HG03378 (cell line): ENCODE data around the gene SP3.
"Not testable (repeated sequence)": the region's sequence is repeated elsewhere in the genome, so short reads cannot be mapped to it uniquely, and the experiment has no call there.

Source experiments
- ATAC-seq: cut with Tn5 transposase; IDR thresholded peaks from one replicate; pipeline ENCODE4 v1.9.1; 2021; ENCODE audit warnings: mild to moderate bottlenecking, moderate library complexity; ENCODE audit not compliant: unreplicated experiment

SP3 gene

DNA sequence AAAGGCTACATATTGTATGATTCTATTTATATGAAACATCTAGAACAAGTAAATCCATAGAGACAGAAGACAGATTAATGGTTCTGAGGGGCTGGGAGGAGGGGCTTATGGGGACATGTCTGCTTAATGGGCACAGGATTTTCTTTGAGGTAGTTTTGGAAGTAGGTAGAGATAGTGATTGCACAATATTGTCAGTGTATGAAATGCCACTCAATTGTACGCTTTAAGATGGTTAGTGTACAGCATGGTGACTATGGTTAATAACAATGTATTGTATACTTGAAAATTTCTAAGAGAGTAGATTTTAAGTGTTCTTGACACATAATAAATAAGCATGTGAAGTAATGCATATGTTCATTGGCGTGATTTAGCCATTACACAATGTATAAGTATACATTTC is 68.4 kb downstream of the SP3 start:
- no peak for ATAC-seq

DNA sequence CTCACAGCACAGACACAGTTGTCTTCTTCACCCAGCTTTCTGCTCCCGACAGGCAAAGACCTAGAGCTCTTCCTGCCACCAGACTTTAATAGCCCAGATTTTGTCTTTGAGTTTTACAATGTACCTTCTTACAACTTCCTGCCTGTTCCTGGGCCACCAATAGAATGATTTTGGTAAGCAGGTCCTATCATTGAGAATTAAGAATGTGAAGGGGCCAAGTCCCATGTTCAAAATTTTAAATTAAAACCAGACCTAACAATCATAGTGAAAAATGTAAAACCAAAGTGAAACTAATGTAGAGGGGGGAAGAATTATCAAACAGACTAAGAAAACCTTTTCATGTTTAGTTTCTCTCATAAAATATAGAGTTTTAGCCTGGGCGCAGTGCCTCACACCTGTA is 72.8 kb downstream of the SP3 start:
- ATAC-seq: no peak

DNA sequence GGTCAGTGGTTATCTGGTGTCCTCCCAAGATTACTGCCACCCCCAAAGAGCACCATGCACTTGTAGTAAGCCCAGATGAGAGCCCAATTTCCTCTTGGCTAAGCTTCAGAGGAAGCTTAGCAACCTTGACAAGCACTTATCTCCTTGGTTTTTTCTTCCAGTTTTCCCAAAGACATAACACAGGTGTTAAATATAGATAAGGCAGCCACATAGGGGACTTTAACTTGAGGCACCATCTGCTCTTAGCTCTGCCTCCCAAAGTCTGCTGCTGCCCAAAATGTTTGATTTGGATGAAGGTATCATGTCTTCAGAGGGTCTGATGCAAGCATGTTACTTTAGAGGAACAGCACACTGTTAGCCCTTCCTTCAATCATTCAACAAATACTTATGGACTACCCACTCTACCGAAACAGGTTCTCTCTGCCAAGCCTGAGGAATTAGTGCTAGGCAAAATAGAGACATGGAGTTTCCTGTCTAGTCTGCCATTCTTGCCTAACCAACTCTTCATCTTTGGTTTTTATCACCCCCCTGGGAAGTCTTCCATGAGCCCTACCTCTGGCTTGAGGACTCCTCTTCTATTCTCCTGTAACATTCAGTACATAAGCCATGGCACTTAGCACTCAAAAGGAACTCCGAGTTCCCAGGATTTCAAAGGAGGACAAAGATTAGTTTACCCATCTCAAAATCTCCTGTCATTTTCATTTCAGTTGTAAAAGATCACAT is 73.7 kb downstream of the SP3 start:
- ATAC-seq: no peak

DNA sequence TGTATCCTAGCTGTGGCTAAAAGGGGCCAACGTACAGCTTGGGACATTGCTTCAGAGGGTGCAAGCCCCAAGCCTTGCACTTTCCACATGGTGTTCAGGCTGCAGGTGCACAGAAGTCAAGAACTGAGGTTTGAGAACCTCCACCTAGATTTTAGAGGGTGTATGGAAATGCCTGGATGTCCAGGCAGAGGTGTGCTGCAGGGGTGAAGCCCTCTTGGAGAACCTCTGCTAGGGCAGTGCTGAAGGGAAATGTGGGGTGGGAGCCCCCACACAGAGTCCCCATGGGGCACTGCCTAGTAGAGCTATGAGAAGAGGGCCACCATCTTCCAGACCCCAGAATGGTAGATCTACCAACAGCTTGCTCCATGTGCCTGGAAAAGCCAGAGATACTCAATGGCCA is 75.7 kb downstream of the SP3 start:
- not testable (repeated sequence) for ATAC-seq

DNA sequence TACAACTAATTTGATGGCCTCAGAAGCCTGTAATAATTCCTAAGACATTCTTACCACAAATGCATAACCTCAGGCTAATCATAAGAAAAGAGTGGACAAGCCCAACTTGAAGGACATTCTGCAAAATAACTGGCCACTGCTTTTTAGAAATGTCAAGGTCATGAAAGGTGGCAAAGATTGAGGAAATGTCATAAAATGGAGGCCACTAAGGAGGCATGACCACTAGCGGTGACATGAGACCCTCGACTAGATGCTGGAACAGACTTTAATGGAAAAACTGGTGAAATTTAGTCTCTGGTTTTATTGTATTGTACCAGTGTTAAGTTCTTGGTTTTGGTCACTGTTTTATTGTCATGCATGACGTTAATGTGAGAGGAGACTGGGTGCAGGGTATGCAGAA is 78.6 kb downstream of the SP3 start:
- no peak for ATAC-seq

DNA sequence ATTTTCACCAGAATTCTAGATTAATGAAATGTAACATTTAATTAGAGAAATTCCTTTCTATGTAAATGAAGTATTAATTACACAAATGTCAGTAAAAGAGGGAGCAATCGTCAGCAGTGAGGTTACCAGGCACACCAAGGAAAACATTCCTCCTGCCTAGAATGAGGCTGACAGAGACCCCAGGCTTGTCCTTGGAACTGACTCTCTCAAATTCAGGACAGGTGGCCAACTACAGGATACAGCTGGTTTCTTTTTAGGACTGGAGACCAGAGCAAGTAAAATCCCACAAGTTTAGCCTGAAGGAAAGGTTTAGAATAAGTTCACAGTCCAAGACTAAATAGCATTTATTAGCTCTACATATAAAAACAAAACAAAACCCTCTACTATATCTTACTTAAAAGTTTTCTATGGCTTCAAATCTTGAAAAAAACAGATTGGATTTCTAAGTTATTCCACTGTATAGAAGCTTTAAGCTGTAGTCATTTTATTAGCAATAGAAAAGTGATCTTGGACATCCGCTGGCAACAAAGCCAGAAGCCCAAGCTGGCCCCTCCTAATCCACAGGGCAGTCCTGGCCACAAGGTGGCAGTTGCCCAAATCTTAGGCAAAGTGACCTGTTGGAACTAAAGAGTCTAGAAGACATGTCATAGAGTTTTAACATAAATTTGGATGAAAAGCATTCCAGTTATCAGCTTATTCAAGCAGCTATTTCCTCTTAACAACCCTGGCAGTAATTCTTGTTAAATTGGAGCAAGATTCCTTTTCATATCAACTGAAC is 81.0 kb downstream of the SP3 start:
- no peak for ATAC-seq

DNA sequence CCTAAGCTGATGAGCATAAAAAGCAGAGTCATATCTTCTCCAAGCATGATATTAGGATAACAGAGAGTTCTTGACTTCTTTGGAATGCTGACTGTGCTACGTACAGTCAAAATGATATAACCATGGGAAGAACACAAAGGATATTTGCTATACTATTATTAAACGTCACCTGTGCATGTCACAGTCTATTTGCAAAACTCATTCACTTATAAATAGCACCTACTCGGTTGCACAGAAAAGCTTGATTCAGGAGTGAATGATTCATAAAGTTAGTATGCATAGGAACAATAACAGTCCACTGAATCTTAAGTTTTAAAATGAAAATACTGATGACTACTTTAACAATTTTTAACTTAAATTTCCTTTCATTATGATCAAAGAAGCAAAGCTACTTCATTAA is 83.3 kb downstream of the SP3 start:
- no peak for ATAC-seq

DNA sequence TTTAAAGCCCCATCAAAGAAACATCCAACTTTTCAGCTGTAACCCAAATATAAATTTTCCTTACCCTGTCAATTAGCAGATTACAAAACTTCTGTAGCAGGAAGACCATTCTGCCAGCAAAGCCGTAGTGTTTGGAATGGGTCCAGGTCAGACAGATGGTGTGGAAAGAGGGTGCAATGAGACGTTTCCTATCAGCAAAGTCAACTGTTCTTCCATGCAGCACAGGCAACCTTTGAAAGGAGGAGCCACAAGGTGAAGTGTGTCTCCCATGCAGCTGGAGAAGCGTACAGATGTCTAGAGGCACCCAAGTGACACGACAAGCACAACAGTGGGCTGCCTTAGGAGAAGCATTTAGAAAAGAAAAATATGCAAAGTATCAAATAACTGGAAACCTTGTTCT is 83.7 kb downstream of the SP3 start:
- ATAC-seq: no peak

DNA sequence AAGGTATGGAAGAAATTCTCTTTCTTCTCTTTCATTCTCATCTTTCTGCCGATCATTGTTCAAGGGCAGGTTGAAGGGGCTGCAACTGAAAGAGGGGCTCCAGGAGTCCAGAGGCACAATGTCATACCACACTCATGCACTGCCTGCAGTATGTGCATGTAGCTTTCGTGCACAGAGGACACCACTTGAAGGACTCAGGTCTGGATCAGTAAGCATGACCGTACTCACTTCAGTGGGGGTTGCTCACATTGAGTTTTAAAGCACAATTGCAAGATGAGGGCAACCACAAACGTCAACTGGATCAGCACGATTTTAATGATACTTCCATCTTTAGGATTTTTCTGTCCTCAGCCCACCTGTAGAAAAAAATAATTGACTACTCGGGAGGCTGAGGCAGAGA is 84.6 kb downstream of the SP3 start:
- ATAC-seq: no peak

DNA sequence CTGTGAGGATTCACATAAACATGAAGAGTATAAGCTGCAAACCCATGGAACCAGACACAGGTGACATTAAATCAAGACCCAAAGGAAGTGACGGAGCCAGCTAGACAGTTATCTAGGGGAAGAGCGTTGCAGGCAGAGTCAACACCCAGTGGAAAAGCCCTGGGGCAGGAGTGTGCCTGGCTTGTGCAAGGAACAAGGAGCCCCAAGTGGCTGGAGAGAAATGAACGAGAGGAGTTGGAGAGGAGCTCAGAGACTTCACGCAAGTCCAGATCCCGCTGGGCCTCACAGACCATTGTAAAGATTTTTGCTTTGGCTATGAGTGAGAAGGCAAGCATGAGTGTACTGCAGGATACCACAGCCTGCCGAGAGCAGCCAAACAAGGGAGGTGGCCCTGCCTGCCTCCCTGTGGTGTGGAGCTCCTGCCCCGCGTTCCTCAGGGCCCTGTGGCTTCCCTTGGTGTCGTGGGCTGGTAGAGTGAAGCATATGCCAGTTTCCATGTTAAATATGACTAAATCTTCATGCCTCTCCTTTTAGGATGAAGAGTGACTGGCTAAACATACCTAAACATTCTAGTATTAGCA is 88.2 kb downstream of the SP3 start:
- ATAC-seq: no peak

DNA sequence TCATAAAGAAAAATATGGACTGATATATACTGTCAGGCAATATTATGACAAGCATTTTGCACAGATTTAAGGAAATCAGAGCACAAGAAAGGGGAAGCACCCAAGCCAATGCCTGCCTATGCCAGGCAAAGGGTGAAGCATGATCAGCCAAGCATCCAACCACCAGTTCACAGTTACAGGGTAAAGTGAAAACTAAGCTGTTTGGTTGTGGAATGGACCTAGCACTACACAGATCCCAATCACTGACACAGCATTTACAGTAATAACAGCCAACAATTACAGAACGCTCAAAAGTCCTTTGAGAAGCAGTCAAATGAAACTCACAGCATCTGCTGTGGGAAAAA is 90.3 kb downstream of the SP3 start:
- peak; percentile 98 for ATAC-seq

DNA sequence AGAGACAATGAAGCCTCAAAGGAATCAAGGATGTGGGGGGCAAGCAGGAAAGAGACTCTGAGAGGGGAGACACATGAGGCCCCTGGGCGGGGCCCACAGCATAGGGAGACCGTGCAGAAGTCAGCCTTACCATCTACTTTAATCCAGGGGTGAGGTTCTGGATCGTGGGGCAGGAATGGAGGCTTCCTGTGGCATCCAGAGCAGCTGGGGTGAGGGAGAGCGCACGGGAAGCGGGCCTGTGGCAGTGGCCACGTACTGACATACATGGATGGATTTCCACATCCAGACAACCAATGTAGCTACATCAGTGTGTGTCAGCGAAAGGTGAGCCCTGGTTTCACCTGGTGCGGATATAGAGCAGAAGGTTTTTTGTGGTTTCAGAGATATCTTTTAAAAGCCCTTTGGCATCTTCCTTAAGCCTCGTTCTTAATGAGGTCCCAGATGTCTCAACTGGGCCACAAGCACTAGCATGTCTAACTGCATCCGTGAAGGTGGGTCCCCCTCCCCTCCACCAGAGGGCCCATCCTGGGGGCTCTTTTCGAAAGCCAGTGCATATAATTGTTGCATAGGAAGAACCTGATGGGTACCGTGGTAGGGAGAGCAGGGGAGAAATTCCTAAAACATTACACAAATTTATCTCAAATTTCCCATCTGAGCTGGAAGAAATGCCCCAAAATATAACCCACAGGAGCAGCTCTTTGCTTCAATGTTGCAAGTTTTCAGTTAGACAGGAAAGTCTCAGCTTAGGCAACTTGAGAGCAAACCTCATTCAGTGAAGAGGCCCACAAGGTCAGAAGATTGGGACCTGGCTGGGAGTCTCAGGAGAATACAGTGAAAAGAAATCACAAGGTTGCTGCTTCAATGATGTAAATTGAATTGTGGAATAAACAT is 90.9 kb downstream of the SP3 start:
- peak; percentile 35 for ATAC-seq

DNA sequence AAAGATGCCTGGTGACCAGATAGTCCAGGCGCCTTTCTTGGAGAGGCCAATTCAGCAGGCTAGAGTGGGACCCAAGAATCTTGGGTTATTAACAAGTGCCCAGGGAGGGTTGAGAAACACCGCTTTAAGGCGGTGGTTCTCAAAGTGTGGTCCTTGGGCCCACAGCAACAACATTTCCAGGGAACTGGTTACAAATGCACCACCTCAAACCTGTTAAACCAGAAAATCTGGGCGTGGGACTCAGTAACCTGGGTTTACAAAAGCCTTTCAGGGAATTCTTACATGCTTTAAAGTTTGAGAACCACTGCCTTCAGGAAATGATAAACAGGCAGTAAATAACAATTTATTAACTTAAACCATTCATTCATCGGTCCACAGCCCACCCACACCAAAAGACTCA is 92.5 kb downstream of the SP3 start:
- ATAC-seq: no peak

DNA sequence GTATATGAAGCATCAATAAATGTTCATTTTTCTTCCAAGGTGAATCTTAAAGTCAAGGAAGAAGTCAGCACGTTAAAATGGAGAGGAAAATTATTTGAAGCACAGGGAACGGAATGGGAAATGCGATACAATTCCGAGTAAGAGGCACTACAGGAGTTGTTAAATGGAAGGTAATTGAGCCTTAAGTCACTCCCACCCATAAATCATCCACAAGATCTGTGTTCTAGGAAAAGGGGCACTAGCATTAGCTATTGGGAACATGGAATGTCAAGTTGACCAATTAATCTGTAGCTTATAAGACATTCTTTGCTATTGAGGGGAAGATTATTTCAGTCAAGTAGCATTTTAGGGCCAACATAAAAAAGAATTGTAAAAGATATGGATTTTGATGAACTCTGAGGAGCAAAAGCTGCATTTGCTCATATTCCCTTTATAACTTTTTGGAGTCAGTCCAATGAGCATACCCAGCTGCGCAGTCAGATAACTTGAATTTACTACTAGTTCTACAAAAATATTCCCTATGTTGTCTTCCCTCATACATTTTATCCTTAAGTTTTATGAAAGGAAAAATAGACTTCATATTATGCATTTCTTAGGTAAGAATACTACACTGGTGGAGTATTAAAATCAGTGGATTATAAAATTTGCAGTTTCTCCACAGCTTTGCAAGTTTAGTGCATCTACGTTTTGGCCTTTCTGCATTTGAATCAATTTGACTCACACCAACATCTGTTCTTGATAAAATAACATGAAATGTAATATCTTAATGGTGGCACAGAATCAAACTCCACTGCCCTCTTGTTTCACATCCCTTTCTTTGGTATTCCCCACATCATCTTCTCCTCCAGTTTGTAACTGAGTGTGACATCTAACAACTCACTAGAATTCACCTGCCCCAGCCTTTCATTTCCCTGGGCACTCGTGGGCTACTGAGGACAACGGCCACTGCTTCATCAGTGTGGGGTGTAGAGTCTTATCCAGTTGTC is 95.6 kb downstream of the SP3 start:
- ATAC-seq: no peak

DNA sequence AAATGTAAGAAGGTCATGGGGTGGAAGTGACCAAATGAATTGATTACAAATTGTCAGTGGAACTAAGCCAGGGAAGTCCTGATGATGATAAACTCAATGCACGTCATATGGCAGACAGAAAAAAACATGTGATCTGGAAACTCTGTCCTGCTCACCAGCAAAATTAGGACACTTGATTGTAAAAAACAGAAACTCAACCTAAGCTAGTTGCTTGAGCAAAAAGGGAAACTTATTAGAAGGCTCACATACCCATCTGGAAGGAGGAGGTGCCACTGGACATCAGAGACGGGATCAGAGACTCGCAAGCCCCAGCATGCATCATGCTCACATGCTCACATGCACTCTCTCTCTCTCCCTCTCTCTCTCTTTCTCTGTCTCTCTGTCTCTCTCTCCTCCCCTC is 96.8 kb downstream of the SP3 start:
- no peak for ATAC-seq

DNA sequence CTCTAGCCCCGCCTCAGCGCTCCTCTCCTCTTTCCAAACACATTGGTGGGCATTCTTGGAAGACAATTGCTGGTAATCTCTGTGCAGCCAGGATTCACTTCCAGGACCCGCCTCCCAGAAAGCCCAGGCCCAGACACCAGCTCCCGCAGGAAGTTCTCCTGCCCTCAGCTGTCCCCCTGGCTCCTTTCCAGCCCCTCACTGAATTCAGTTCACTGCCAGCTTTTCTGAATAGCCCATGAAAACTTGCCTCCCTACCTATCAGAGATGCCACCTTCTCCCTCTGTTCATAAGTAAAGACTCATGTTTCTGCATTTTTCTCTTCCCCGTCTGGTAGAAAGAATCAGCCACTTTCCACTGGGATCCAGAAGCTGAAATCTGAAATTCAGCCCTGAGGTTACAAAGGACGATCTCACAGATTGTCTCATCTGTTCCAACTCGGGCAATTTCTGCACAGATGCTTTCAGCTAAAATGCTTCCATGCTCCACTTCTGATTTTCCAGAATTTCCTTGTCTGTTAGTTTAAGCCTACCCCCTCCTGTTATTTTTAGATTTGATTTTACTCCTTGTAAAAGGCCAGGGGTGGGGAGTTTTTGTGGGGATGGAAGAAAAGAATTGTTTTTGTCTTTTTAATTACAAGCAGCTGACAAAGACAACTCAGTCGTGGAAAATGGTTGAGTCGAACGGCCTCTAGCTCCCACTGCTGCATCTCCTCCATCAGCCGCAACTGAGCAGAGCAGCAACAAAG is 98.1 kb downstream of the SP3 start:
- no peak for ATAC-seq

DNA sequence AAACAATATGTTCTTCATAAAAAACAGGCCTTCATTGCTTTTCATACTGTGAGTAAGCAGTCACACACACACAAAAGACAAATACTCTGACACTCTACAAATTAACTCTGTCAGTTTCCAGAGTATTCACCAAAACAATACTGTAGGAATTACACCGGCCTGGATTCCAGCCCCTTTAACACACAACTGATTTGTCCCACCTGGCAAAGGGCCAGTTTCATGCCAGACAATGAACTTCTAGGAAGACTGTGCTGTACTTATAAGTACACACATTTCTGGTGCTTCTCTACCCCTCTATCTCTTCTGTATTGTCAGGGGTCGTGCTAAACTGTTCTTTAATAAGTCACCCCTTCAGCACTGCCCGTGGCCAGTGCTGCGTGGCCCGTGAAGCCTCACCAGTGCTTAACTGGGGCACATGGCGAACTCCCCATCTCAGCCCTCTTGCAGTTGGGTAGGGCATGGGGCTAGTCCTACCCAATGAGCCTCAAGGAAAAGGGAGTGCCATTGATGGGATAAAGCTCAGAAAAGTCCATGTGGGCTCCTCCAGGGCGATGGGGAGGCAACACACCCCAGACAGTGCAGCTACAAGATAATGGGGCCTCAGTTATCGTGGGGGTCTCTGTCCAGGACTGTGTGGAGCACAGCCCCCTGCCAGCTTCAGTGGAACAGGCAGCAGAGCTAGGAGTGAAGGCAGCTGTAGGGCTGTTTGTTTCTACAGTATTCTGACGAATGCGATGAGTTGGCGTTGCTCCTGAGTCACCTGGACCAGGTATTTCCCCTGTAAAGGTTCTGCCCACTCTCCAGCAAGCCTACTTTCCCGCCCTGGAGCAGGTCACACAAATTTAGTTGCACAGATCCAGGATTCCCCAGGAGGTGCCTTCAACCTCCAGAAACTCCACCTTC is 99.0 kb downstream of the SP3 start:
- no peak for ATAC-seq

DNA sequence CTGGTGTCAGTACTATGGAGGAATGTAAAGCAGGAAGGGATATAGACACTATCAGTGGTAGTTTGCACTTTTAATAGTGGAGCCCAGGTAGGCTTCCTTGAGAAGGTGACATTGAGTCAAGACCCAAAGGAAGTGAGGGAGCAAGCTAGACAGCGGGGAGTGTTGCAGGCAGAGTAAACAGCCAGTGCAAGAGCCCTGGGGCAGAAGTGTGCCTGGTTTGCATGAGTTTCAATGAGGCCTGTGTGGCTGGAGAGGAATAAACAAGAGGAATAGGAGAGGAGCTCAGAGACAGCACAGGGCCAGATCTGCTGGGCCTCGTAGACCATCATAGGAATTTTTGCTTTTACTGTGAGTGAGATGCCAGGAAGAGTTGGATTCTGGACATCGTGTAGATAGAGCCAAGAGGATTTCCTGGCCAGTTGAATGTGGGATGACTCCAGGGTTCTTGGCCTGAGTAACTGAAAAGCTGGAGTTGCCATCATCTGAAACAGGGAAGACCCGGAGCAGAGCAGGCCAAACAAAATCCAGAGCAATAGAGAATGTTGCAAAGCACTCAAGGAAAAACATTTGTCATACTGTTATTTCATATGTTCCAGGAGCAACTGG is 102.5 kb downstream of the SP3 start:
- ATAC-seq: no peak
